ENCODE measurements around the gene LKAAEAR1.
"Not testable (repeated sequence)": the region's sequence is repeated elsewhere in the genome, so short reads cannot be mapped to it uniquely, and the experiment has no call there.

LKAAEAR1 gene, protein sequence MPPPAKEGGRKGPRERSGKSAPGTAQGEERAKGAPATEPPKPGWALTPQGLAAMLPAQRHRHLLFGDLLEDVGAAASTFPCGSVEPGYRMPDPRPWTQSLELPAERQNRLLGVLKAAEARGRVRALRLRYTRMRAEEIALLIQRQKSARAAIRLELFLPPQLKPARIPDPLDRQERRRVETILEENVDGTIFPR

DNA sequence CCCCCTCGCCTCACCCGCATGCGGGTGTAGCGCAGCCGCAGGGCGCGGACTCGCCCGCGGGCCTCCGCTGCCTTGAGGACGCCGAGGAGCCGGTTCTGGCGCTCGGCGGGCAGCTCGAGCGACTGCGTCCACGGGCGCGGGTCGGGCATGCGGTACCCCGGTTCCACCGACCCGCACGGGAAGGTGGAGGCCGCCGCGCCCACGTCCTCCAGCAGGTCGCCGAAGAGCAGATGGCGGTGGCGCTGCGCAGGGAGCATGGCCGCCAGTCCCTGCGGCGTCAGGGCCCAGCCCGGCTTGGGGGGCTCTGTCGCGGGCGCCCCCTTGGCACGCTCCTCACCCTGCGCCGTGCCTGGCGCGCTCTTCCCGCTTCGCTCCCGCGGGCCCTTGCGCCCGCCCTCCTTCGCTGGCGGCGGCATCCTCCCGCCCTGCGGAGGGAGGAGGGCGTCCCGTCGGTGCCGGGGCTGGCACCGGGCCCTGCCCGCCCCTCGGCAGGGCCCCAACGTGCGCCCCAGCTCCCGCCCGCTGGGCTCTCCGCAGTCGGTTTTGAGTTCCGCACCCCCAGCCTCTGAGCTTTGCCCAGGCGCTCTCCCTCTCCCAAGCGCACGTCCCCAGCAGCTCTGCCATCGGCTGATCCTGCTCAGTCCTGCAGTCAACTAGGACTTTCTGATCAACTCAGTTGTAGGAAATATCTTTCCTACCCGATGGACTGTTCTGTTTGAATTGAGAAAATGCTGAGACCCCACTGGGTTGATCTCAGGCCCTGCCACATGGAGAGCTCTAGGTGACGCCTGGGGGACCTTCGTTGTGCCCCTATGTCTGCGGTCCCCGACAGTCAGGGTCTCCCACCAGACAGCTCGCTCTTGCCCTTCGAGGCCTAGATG is at the start of gene LKAAEAR1:
LKAAEAR1 (minus strand) TSS at position 595 of the 881 bp plus-strand sequence; CDS start at position 416, 179 bp downstream.
- H3K9me3 ChIP-seq (ENCODE audit: low read length): peaks cover 13% of the 10 kb centered on the region
- peak within 1 kb of the TSS; percentile 36 for H3K4me3 ChIP-seq (ENCODE audit: low read length)
- peaks cover 47% of the 10 kb centered on the region for H3K27me3 ChIP-seq (ENCODE audit: insufficient read depth, low read length)
- H2AFZ ChIP-seq (ENCODE audit: low read depth, low read length): no peak within 1 kb of the TSS
- no peaks in the 10 kb centered on the region for H3K36me3 ChIP-seq (ENCODE audit: insufficient read depth, low read length)
- H3K4me1 ChIP-seq (ENCODE audit: insufficient read depth, low read length): peaks cover 49% of the 10 kb centered on the region

GRCh38 chr20:64131406-64131805 is 47.2 kb upstream of the LKAAEAR1 start:
- Histone ChIP-seq H3K9me3 (ENCODE audit: low read length) (no peaks in the 10 kb centered on the region), H3K4me3 (ENCODE audit: low read length) (no peak overlapping the region), H3K36me3 (ENCODE audit: insufficient read depth, low read length) (no peaks in the 10 kb centered on the region), H3K4me1 (ENCODE audit: insufficient read depth, low read length) (no peaks in the 10 kb centered on the region), H3K27me3 (ENCODE audit: insufficient read depth, low read length) (no peaks in the 10 kb centered on the region), H2AFZ (ENCODE audit: low read depth, low read length) (no peak overlapping the region)

DNA sequence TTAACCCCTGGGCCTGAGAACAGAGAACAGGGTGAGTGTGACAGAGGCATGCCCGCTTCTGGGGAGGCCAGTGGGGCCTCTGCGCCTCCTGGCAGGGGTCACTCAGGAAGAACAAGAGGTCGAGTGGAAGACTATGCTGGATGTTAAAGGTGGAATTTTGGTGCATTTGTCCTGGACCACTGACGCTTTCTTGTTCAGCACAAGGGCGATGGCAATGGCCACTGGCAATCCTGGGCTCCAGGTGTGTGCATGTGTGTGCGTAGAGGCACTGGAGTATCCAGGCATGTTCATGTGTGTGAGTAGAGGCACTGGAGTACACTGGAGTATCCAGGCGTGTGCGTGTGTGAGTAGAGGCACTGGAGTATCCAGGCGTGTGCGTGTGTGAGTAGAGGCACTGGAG is 46.7 kb upstream of the LKAAEAR1 start:
- no peaks in the 10 kb centered on the region for H3K9me3 ChIP-seq (ENCODE audit: low read length)

GRCh38 chr20:64130271-64130670 is 46.1 kb upstream of the LKAAEAR1 start:
- H3K9me3 ChIP-seq (ENCODE audit: low read length): no peaks in the 10 kb centered on the region
- H3K27me3 ChIP-seq (ENCODE audit: insufficient read depth, low read length): no peaks in the 10 kb centered on the region
- no peak overlapping the region for H3K4me3 ChIP-seq (ENCODE audit: low read length)
- H3K36me3 ChIP-seq (ENCODE audit: insufficient read depth, low read length): no peaks in the 10 kb centered on the region
- H2AFZ ChIP-seq (ENCODE audit: low read depth, low read length): no peak overlapping the region
- H3K4me1 ChIP-seq (ENCODE audit: insufficient read depth, low read length): no peaks in the 10 kb centered on the region

More for the DNA sequence above, 46.7 kb upstream of the LKAAEAR1 start:
- H3K4me3 ChIP-seq (ENCODE audit: low read length): no peak overlapping the region
- no peaks in the 10 kb centered on the region for H3K36me3 ChIP-seq (ENCODE audit: insufficient read depth, low read length)
- no peaks in the 10 kb centered on the region for H3K27me3 ChIP-seq (ENCODE audit: insufficient read depth, low read length)
- no peak overlapping the region for H2AFZ ChIP-seq (ENCODE audit: low read depth, low read length)
- no peaks in the 10 kb centered on the region for H3K4me1 ChIP-seq (ENCODE audit: insufficient read depth, low read length)

- no peak overlapping the region for H2AFZ ChIP-seq (ENCODE audit: low read depth, low read length)
- H3K27me3 ChIP-seq (ENCODE audit: insufficient read depth, low read length): no peaks in the 10 kb centered on the region
- H3K9me3 ChIP-seq (ENCODE audit: low read length): no peaks in the 10 kb centered on the region
Measured at GRCh38 chr20:64129146-64129782, 45.1 kb upstream of the LKAAEAR1 start.

DNA sequence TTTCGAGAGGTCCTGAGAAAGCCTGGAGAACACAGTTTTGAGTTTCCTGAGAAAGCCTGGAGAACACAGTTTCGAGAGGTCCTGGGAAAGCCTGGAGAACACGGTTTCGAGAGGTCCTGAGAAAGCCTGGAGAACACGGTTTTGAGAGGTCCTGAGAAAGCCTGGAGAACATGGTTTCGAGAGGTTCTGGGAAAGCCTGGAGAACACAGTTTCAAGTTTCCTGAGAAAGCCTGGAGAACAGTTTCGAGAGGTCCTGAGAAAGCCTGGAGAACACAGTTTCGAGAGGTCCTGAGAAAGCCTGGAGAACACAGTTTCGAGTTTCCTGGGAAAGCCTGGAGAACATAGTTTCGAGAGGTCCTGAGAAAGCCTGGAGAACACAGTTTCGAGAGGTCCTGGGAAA is 39.3 kb upstream of the LKAAEAR1 start:
- not testable (repeated sequence) for H3K4me3 ChIP-seq (ENCODE audit: low read length); H3K9me3 ChIP-seq (ENCODE audit: low read length); H3K36me3 ChIP-seq (ENCODE audit: insufficient read depth, low read length); H3K27me3 ChIP-seq (ENCODE audit: insufficient read depth, low read length); H2AFZ ChIP-seq (ENCODE audit: low read depth, low read length); H3K4me1 ChIP-seq (ENCODE audit: insufficient read depth, low read length)

More at GRCh38 chr20:64129146-64129782, 45.1 kb upstream of the LKAAEAR1 start:
- H3K36me3 ChIP-seq (ENCODE audit: insufficient read depth, low read length): no peaks in the 10 kb centered on the region
- H3K4me1 ChIP-seq (ENCODE audit: insufficient read depth, low read length): no peaks in the 10 kb centered on the region
- H3K4me3 ChIP-seq (ENCODE audit: low read length): no peak overlapping the region

DNA sequence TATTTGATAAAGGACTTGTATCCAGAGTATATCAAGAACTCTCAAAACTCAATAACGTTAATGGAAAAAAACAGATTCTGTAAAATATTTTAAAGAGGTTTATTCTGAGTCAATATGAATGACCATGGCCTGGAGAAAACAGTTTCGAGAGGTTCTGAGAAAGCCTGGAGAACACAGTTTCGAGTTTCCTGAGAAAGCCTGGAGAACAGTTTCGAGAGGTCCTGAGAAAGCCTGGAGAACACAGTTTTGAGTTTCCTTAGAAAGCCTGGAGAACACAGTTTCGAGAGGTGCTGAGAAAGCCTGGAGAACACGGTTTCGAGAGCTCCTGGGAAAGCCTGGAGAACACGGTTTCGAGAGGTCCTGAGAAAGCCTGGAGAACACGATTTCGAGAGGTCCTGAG is 38.7 kb upstream of the LKAAEAR1 start:
- not testable (repeated sequence) for H3K36me3 ChIP-seq (ENCODE audit: insufficient read depth, low read length); H3K4me1 ChIP-seq (ENCODE audit: insufficient read depth, low read length); H3K9me3 ChIP-seq (ENCODE audit: low read length); H3K27me3 ChIP-seq (ENCODE audit: insufficient read depth, low read length); H2AFZ ChIP-seq (ENCODE audit: low read depth, low read length); H3K4me3 ChIP-seq (ENCODE audit: low read length)

- H3K9me3 ChIP-seq (ENCODE audit: low read length): no peaks in the 10 kb centered on the region
- no peaks in the 10 kb centered on the region for H3K4me1 ChIP-seq (ENCODE audit: insufficient read depth, low read length)
- H3K36me3 ChIP-seq (ENCODE audit: insufficient read depth, low read length): no peaks in the 10 kb centered on the region
- H3K27me3 ChIP-seq (ENCODE audit: insufficient read depth, low read length): no peaks in the 10 kb centered on the region
- H2AFZ ChIP-seq (ENCODE audit: low read depth, low read length): no peak overlapping the region
- no peak overlapping the region for H3K4me3 ChIP-seq (ENCODE audit: low read length)
Measured at GRCh38 chr20:64121586-64121985, 37.4 kb upstream of the LKAAEAR1 start.

- Histone ChIP-seq H3K27me3 (ENCODE audit: insufficient read depth, low read length) (peaks cover under 1% of the 10 kb centered on the region), H3K4me1 (ENCODE audit: insufficient read depth, low read length) (no peaks in the 10 kb centered on the region), H3K36me3 (ENCODE audit: insufficient read depth, low read length) (no peaks in the 10 kb centered on the region), H2AFZ (ENCODE audit: low read depth, low read length) (peak overlapping the region; percentile 32), H3K9me3 (ENCODE audit: low read length) (no peaks in the 10 kb centered on the region), H3K4me3 (ENCODE audit: low read length) (no peak overlapping the region)
Measured at GRCh38 chr20:64119681-64120341, 35.6 kb upstream of the LKAAEAR1 start.

GRCh38 chr20:64119301-64119680 is 35.1 kb upstream of the LKAAEAR1 start:
- Histone ChIP-seq H3K27me3 (ENCODE audit: insufficient read depth, low read length) (peaks cover 5% of the 10 kb centered on the region), H2AFZ (ENCODE audit: low read depth, low read length) (no peak overlapping the region), H3K4me3 (ENCODE audit: low read length) (no peak overlapping the region), H3K4me1 (ENCODE audit: insufficient read depth, low read length) (no peaks in the 10 kb centered on the region), H3K36me3 (ENCODE audit: insufficient read depth, low read length) (no peaks in the 10 kb centered on the region), H3K9me3 (ENCODE audit: low read length) (no peaks in the 10 kb centered on the region)

GRCh38 chr20:64117432-64117777 is 33.2 kb upstream of the LKAAEAR1 start:
- not testable (repeated sequence) for H3K27me3 ChIP-seq (ENCODE audit: insufficient read depth, low read length); H2AFZ ChIP-seq (ENCODE audit: low read depth, low read length); H3K36me3 ChIP-seq (ENCODE audit: insufficient read depth, low read length); H3K4me3 ChIP-seq (ENCODE audit: low read length); H3K9me3 ChIP-seq (ENCODE audit: low read length); H3K4me1 ChIP-seq (ENCODE audit: insufficient read depth, low read length)

DNA sequence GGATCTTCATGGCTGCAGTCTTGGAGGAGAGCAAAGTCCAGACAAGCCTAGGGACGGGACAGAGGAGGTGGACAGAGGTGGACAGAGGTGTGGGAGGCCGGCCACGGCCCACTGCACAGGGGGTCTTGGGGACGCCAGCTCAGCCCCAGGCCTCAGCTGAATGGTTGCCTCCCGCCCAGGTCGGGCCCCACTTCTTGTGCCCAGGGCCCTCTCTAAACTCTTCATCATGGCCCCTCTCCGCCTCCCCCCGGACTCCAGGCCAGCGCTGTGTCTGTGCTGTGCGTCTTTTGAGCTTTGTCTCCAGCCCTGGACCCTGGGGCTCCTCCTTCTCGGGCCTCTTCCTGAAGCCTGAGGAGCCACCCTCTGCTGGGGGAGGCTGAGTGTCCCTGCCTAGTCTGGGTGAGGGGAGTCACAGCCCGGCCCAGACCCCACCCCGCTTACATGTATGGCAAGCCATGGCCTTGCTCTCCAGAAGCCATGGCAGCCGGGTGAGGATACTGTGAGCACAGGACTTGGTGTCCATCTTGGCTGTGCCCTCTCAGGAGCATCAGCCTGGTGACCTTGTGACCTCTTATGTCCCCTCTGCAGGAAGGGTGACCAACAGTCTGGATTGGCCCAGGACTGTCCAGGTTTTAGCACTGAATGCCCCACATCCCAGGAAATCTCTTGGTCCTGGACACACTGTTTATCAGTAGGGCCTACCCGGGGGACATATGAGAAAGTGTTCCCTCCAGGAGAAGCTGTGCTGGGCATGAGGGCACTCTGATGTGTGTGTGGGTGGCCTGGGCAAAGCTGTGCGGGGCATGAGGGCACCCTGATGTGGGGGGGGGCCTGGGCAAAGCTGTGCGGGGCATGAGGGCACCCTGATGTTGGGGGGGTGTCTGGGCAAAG is 32.6 kb upstream of the LKAAEAR1 start:
- no peaks in the 10 kb centered on the region for H3K4me1 ChIP-seq (ENCODE audit: insufficient read depth, low read length)
- no peak overlapping the region for H3K4me3 ChIP-seq (ENCODE audit: low read length)
- no peaks in the 10 kb centered on the region for H3K9me3 ChIP-seq (ENCODE audit: low read length)
- H3K27me3 ChIP-seq (ENCODE audit: insufficient read depth, low read length): peaks cover 12% of the 10 kb centered on the region
- H3K36me3 ChIP-seq (ENCODE audit: insufficient read depth, low read length): no peaks in the 10 kb centered on the region
- no peak overlapping the region for H2AFZ ChIP-seq (ENCODE audit: low read depth, low read length)

All from neuron (in vitro differentiated cells).